T-helper 2 cell (primary cell): Measurements from ENCODE around the gene TCF4.

ENCODE experiments used
- DNase-seq, 5 experiments: peaks; one replicate each; pipeline versions ENCODE4 v3.0.0 to v3.0.0-alpha.2; 2012 to 2022
- total RNA-seq, 2 donors: gene quantifications; one replicate each; lab custom pipeline; 2026; lab: John Stamatoyannopoulos, UW

The TCF4 gene
- total RNA-seq = 0 to 1.5 reads per million in 2 donors

DNA sequence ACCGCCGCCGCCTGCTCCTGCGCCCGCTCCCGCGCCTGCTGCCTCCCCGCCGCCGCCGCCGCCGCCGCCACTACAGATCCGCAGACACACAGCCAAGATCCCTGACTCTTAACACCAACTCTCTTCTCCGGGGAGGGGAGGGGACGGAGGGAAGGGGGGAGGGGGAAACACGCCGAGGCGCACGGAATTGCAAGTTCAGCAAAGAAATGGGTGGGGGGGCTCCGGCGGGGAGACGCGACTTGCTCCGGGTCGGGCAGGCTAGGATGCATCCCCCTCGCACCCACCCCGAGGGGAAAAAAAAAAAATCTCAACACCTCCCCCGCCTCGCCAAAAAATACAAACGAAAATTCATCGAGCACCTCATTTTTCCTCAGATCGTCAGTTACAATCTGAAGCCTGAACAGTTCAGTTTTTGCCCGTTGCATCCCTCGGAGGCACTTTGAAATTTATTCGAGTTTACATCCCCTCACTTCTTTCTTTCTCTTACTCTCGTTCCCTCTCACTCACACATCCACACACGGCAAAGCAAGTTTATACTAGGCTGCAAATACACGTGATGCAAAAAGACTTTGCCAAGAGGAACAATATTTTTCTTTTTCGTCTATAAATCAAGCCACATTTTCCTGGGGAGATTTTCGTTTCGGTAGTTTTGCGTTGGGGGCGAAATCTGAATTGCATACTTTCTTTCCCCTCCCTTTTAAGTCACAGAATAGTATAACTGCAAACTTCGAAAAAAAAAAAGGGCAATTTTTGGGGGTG lies at the start of gene TCF4:
Gene TCF4 (minus strand): TSS at position 82 of the 759 bp plus-strand sequence. CDS start 1,076 bp downstream, outside the sequence.
- DNase-seq = peak in 3 of 5 experiments; percentile 6 to 50 (median 8)

DNA sequence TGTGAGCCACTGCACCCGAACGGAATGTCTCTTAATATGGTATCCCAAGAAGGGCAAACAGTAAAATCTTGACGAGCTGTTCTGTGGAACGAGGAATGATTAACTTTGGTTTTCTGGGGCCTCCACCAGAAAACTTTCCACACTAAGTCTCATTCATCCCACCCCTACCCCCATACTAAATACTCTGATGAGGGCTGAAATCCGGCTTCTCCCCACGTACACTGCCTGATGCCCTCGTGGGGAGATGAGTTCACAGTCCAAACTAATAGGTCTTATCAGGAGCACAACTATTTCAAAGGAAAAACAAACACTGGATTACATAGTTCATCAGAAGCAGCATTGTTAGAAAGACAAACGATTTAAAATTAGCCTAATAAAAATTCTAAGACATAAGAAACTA lies 49.2 kb upstream of the TCF4 start:
- no peak for DNase-seq

DNA sequence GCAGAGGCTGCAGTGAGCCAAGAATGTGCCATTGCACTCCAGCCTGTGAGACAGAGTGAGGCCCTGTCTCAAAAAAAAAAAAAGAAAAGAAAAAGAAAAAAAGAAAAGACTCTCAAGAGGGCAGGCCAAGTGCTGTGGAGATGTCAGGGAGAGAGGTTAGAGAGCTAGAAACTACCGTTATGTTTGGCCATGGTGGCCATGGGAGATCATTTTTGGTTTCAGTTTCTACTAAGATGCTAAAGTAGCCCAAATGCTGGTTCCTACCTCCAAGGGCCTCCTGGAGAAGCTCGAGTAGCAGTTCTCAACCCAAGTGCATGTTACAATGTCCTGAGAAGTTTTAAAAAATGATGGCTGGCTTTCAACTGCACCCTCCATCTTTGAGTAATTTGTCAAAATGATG lies 47.4 kb upstream of the TCF4 start:
- peak in 1 of 5 experiments; percentile 1 for DNase-seq

DNA sequence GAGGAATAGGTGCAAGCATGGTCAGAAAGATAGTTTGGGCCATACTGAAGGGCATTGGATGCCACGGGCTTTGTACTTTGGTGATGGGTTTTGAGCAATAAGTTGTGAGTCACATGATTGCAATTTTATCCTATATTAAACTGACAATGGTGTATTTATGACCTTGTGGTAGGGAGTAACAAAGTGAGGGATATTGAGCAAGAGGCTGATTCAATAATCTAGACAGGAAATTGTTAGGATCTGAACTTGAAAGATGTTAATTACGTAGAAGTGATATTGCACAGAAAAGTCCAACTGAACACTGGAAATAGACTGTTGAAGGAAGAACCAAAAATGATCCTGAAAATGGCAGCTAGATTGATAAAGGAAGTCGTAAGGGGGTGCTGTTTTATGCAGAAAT lies 46.6 kb upstream of the TCF4 start:
- DNase-seq = no peak

DNA sequence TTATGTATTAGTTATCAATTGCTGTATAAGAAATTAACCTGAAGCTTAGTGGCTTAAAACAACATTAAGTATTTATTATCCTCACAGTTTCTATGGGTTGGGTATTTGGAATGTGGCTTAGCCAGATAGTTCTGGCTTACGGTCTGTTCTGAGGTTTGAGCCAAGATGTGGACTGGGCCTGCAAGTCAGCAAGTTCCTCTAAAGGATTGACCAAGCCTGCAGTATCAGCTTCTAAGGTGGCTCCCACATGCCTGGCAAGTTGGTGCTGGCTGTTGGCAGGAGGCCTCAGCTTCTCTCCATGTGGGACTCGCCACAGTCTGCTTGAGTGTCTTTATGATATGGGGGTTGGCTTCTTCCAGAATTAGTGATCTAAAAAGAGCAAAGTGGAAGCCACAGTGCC lies 45.0 kb upstream of the TCF4 start:
- no peak for DNase-seq

DNA sequence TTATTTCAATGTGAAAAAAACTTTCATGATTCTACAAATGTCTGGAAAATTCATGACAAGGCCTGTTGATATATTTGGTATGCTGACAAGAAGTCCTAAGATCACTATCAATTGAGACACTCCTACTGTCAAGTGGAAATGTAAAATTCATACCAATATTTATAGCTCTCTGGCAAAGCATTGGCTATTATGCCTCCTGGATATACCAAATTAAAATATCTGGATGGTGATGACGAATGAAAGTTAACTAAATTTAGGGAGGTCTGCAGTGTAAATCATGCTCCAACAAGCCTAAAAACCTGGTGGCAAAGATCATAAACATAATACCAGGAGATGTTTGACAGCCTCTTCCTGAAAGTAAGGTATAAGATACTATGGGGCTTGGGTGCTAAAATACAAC lies 41.1 kb upstream of the TCF4 start:
- no peak for DNase-seq

DNA sequence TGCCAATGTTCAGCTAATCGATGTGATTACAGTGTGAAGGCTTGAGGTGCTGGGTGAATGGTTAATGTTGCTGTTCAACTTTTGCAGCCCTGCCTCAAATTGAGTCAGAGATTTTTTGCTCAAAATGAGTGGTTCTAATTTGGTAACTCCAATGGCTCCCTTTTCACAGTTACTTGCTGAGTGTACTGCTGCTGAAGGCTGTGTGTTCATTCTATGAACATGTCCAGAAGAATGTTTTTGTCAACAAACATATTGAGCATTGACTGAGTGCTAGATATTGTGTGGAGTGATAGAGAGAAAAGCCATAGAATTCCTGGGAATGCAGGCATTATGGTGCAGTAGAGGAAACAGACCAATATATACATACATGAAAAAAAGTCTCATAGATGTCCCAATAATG lies 39.0 kb upstream of the TCF4 start:
- no peak for DNase-seq

DNA sequence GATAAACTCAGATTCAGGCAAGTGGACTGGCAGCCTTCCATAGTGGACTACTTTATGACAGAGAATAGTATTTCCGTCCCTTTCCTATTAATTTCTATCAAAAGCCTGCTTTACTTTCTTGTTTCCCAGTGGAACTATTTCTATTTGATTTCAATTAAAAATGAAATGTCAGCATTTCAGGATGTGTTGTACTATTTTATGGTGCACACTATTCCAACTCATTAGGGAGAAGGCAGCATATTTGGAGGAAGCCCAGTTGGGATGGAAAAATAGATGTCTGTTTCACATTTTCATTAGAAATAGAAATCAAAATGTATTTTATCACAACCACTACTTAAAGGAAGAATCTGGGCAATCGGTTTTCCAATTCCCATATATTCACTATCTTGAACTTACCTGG lies 37.9 kb upstream of the TCF4 start:
- no peak for DNase-seq

DNA sequence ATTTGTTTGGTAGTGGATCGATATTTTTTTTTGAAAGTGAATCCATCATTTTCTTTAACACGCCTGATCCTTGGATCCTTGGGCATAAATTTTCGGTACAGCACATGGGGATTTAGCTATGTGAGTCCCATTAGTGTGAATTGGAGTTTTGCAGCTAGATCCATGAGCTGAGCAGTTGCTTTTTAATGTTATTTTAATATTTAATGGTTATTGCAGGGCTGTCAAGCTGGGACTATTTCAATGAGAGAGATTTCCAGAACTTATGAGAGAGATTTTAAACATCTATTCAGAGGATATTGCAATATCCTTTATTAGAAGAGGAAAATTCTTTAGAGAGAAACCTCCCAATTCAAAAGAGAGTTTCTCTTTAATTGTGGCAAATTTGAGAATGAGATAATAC lies 35.6 kb upstream of the TCF4 start:
- DNase-seq = no peak

DNA sequence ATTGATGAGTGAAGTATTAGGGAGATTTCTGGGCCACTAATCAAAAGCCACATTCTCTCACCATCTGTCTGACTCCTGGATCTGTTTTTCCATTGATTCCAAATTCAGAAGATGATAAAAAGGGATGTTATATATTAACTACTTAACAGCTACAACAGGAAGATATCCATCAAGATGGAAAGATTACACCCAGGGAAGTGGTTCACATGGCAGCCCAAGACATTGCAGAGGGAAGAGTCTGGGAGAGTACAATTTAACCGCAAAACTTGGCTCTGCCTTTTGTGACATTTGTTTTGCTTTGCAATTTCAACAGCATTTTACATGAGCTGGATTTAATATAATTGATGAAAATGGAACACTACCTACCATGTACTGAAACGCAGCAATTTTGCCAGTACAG lies 22.5 kb upstream of the TCF4 start:
- no peak for DNase-seq

DNA sequence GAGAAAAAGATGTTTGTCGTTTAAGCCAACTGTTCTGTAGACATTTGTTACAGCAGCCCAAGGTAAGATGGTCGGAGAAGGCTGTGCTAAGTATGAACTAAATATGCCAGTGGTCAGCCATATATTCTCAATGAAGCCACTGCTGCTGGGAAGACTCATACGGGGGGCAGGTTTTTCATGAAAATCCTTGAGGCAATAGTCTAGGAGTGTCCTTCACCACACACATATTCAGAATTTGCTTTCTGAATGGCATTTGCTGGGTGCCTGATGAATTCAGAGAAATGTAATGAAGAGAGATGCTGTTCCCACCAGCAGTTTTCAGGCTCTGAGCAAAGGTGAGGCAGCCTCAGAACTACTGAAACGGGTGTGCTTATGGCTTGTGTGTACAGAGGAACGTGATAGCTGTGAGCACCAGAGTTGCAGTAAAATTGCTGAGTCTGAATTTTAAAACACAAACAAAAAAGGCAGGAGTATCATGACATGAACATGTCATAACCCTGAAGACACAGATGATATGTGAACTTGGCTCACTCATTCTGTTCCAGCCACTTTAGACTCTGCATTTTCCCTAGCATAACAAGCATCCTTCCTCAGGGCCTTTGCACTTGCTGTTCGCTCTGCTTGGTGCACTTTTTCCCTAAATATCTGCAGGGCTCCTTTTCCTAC lies 21.3 kb upstream of the TCF4 start:
- DNase-seq = no peak

DNA sequence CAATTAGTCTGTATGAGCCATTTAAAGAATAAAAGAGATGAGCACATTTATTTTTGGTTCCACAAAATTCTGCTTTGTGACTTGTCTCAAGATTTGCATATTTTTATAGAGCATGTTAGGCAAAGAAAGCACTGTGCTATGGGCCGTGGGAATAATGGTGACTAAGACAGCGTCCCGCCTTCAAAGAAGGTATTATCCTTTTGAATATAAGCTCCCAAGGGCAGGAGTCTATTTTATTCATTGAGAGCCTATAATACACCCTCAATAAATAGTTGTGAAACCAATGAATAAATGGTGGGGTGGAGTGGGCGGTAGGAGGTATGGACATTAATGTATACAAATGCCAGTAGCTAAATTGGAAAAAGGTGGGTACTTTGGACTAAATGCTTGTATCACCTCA lies 20.5 kb upstream of the TCF4 start:
- DNase-seq = no peak

DNA sequence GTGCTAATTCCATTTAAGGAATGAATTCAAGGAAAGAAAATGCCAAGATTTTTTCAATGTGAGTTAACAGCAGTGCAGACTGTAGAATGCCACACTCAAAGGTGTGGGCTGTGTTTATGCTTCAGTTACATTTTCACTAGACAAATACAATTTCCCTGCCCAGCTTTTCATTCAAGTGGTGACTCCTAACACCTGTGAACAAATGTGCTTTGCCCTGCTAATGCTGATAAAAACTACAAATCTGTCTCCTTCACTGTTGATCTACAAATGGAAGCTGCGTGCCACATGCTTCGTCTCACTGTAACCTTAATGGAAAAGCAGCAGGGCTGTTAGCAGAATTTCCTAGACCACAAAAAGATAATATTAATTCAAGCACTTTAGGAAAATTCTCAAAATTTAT lies 19.8 kb upstream of the TCF4 start:
- no peak for DNase-seq

DNA sequence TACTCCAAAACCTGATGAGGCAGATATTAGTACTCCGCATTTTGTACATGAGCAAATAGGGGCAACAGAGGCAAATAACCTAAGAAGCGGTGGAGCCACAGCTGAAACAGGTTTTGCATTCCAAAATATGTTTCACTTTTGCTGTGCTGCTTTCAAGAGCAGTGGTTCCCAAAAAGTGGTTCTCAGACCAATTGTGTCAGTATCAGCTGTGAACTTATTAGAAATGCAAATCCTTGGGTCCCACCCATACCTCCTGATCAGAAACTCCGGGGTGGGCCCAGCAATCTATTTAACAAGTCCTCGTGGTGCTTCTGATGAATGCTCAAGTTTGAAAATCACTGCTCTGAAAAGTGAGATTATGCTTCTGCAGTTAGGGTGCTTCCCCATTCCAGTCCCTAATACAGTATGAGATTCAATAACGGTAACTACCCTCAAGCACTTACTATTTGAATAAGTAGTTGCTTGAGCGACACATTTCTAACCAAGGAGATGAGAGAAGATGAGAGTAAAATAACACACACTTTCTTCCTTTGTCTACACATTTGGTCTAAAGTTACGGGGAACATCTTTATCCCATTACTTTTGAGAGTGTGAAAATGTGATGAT lies 17.8 kb upstream of the TCF4 start:
- DNase-seq = no peak

DNA sequence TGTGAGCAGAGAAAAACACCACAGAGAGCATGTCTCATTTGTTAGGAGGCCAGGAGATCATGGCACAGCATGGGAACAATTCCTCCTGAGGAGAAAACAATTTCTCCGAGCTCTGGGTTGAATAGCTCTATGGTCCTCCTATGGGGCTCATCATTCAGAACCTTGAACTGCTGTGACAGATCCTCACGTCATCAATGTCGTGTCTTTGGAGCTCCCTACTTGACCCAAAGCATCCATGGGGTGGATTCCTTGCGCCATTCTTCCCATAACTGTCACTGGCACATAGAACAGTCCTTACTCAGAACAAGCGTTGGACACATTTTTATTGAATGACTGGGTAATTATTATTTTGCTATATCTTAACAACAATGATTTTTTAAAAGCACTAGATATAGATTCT lies 15.8 kb upstream of the TCF4 start:
- DNase-seq = no peak

DNA sequence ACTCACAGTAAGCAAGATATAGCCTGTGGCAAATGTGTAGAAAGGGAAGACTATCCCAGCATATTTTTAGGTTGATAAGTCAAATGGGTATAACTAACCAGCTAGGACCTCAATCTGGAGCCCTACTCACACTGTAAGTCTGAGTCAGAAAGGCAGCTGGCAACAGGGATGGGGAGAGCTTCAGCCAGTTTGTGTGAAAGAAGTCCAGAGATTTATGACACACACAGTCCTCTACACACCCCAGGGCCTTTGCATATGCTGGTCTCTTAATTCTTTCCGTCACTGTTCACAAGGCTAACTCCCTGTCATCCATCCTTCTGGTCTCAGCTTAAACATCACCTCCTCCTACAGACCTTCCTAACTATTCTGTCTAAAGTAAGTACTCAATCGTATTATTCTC lies 5.9 kb upstream of the TCF4 start:
- DNase-seq = no peak

DNA sequence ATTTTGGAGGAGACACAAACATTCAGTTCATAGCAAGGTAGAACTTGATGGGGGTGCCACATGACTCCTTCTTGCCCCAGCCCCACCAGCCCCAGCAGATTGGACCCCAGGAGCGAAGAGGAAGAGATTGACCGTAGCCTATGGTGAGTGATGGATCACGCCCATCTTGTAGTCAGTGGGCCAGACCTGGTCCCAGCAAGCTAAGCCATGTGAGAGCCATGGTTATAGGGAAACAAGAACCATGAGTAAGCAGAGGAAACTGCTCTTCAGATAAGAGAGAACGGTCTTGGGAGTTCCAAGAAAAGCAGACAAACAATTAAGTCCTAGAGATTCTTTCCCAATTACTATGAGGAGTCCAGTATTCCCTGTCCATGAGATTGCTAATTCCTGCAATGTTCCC lies 4.6 kb upstream of the TCF4 start:
- no peak for DNase-seq

DNA sequence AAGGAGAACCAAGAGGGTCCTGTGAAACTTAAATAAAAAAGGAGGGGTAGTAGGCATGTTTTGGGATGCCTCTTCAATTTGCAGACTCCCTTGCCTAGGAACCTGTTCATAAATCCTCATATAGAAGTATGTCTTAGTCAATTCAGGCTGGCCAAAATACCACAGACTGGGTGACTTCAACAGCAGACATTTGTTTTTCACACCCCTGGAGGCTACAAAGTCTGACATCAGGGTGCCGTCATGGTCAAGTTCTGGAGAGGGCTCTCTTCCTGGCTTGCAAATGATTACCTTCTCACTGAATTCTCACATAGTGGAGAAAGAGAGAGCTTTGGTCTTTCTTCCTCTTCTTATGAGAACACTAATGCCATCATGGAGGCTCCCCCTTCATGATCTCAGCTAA lies 4.1 kb upstream of the TCF4 start:
- no peak for DNase-seq

DNA sequence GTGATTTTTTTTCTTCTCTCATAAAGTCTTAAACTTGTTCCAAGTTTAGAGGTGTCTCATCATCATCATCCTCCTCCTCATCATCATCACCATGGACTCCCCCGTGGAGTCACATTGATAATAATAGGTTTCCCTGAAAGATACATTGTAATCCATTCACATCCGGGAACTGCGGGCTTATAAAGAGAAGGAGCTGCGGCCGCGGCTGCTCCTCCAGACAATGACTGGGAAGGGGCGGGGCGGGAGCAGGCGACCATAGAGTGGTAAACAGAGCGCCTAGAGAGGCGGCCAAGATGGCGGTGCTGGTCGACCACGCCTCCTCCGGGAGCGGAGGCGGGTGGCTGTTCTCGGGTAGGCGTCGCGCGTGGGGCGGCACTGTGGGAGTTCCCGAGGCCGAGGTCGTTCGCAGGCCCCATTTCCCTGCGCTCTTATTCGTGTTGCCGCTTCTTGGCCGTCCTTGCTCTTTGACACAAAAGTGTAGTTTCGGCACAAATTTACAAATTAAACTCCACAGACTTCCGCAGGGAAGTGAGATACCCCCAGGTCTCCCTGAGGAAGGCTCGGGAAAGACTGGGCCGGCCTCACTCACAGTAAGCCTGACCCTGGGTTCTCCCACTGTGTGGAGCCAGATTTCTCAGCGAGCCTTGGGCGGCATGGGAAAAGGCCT lies 1.8 kb upstream of the TCF4 start:
- peak; percentile 11 to 86 (median 39) for DNase-seq

DNA sequence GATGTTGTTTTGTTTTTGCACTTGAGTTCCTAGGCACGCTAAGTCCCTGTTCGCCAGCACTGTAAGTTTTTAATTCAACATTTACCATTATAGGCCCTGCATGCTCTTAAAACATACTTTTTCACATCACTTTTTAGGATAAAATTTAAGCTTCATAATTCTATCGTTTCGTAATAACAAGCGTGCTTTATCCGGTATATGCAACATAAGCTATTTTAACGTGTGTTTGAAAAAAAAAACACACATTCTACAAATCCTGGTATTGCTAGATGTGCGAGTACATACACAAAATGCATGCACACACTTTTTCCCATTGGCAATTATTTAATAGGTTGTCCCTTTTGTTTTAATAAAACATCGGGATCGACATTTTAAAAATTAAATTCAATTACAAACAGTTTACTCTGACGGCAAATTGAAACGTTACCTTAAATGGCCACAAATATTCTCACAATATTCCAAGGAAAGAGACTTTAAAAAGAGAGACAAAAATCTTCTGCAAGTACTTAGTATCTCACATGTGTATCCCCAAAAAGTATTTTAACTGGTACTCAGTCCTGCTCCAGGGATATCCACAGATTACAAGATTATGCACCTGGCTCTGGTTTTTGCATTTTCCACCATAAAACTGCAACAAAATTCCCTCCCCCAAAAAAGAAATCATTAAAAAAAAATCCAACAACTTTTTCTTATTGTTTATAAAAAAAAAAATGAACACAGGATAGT lies 1.0 kb upstream of the TCF4 start:
- DNase-seq = no peak

DNA sequence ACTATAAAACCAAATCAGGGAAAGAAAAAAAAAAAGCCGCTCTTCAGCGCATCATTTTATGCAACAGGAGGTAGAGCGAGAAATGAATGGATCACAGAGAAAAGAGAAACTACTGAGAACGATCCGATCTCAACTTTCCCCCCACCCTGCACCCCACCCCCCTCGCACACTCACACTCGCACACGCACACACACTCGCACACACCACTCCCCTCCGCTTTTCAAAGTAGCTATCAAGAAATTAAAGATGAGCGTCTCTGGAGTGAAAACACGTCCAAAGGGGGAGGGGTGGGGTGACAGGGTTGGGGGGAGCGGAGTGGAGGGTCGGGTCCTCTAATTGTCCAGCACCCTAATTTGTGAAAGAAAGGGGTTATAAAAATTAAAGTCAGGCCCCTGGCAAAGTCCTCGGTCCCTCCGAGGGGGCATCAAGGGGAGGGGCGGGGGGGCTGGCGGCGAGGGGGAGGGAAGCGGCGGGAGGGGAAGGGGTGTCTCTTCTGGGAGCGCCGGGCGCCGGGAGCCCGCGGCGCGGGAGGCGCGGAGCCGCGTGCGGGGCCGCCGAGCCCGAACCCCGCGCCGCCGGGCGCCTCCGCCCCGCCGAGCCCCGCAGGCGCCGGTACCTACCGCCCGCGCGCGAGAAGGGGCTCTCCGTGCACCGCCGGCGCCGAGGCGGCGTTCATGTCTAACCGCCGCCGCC lies 428 bp downstream of the TCF4 start:
- peak in 1 of 5 experiments; percentile 50 for DNase-seq

DNA sequence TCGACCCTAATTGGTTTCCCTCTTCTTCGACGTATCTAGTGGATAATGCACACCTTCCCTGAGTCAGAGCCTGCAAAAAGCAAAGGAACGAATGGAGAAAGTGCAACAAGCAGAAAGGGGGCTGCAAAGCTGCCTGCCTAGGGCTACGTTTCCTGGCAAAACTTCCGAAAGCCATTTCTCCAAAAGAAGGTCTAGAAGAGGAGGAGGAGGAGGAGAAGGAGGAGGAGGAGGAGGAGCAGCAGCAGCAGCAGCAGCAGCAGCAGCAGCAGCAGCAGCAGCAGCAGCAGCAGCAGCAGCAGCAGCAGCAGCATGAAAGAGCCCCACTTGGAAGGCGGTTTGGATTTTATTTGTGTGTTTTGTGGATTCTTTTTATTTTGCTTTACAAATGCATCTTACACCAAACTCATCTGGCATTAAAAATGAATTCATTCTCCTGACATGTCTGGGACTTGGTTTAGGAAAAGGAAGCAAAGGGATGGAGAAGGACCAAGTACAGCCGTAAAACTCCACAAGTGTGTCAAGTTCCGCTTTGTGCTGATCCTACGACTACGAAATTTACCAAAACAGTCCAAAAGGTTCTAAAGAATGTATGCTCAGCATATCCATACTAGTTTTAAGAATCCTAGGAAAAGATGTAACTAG lies 2.0 kb downstream of the TCF4 start:
- no peak for DNase-seq
